Embryonic facial prominence (tissue), 1 donor: ENCODE results near the gene BCL2.

Source experiments
- DNase-seq: peaks from one replicate; pipeline ENCODE4 v3.0.0-alpha.2; 2016; ENCODE audit errors: extremely low spot score

Gene BCL2

DNA sequence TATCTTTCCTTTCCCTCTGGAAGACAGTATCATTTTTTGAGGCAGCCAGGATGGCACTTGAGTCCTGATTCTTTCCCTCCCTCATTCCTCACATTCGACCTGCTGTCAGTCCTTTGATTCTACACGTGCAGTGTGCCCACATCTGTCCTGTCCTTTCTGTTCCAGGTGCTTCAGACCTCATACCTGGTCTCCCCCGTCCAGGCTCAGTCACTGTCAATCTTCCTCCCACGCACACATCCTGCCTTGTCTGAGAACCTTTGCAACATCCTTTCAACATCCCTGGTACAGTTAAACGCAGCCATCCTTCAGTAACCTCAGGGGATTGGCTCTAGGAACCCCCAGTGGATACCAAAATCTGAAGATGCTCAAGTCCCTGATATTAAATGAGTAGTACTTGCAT is 10.1 kb downstream of the BCL2 start:
- DNase-seq = no peak

- no peak for DNase-seq
These were observed 11.9 kb downstream of the BCL2 start for GRCh38 chr18:63307551-63308200.

GRCh38 chr18:63306819-63307550 is 12.6 kb downstream of the BCL2 start:
- DNase-seq = no peak

GRCh38 chr18:63306249-63306648 is 13.3 kb downstream of the BCL2 start:
- no peak for DNase-seq

DNA sequence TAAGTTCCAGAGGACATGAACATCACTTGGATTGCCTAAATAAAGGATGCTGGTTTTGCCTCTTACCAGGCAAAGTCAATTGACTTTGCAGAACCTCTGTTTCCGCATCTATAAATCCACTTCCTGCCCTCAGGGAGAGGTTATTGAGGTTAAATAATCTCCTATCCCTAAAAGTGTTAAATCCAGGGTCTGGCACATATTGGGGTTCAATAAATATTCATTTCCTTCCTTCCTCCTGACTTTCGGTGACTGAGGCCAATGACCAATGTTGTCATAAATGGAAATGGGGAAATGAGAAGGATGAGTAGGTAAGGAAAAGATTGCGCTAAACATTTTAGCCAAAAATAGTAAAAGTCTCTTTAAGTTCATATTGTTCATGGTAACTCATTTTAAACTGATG is 16.0 kb downstream of the BCL2 start:
- DNase-seq = no peak

GRCh38 chr18:63302636-63303405 is 16.7 kb downstream of the BCL2 start:
- DNase-seq = no peak

- DNase-seq = no peak
These were observed 17.3 kb downstream of the BCL2 start for GRCh38 chr18:63302220-63302619.

GRCh38 chr18:63301434-63301833 is 18.1 kb downstream of the BCL2 start:
- no peak for DNase-seq

DNA sequence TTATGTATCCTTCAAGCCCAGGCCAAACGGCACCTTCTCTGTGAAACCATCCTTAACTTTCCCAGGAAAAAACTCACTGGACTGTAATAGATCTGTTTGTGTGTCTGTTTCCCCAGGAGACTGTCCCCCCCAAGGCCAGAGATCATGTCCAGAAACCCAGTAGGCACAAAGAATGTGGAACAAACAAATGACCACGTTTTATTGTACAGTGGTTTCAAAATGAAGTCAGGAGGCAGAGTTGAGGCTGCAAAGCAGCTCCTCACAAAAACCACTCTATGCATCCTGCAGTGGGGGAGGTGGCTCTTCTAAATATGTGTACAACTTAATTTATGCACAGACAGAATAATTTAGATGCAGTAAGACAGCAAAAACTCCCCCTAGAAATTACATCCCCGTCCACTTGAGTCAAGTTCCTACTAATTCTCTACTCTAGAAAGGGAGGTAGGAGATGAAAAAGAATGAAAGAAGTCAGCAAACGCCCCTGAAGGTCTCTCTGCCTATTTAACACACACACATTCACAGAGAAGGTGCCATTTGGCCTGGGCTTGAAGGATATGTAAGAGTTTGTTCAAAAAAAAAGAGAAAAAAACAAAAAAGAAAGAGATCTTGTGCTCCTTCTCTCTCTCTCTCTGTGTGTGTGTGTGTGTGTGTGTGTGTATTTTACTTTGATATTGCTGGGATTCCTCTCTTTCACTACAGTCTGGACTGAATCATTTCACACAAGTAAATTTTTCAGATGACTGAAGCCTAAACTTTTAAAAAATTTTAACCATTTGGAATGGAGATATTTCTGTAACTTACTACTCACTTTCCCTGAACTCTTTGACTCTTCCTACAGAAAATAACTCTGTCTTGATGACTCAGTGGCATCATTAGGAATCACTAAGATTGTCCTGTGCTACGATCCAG is 19.5 kb downstream of the BCL2 start:
- DNase-seq = no peak

- DNase-seq = no peak
These were observed 20.9 kb downstream of the BCL2 start for GRCh38 chr18:63298400-63299365.

DNA sequence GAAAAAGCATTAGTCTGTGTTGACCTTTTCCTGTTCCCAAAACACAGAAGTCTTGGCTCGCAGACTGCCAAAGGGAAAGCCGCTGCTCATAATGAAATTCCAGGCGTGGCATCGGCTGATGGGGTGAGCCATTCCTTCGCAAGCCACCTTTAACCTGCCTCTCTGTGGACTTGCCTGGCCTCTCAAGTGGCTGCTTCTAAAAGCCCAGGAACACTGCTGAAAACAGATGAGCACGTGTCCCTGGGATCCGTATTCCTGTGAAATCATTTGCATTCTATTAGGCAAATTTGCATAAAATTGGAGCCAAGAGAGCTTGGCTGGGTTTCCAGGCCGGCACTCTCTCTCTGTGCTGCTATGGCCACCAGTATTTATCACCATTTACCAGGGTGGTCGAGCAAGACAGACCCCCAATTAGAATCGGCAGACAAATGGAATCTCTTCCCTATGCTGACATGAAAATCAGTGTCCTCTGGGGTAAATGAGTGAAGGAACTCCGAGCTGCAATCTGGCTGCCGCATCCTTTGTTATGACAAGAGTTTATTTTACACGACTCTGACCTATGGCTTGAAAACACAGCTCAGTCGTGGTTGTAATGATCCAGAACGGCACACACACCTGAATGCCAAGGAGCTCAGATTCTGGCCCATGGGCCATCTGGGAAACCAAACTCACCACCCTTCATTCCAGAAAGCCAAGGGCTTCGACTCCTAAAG is 21.7 kb downstream of the BCL2 start:
- no peak for DNase-seq

- no peak for DNase-seq
These were observed 25.6 kb downstream of the BCL2 start for GRCh38 chr18:63293935-63294334.

DNA sequence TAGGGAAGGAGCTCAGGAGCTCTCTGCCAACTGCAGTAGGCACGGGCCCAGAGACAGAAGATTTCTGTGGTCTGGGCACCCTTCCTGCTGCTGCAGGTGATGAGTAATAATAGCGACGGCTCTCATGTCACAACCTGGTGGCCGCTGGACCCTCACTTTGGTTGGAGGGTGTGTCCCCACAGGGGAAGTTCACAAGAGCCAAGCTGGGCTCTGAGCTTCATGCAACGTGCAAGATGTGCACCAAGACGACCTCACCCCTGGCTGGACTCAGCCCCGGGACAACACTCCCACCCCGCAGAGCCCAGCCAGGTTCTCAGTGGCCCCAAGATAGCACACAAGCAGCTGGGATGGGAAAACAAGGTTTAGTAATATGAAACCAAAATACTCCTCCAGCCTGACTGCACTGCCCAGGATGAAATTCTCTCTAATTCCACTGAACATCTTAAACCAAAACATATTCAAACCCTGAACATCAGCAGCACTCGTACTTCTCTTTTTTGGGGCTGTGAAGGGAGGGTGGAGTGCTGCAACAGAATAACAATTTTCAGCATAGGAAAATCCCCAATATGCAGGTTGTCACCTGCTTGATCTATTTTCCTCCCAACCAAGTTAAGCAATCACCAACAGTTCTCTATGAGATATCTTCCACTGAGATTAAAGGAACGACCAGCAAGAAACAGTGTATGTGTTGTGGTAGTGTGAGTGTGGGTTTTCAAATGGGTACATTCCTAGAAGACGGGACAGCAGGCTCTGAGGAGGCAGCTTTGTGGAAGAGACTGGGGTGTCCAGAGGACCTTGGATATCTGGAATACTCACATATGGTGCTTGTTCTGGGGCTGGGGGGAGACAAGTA is 26.5 kb downstream of the BCL2 start:
- DNase-seq = no peak

- no peak for DNase-seq
These were observed 28.3 kb downstream of the BCL2 start for GRCh38 chr18:63291278-63291677.

- no peak for DNase-seq
These were observed 28.8 kb downstream of the BCL2 start for GRCh38 chr18:63290821-63291200.

DNA sequence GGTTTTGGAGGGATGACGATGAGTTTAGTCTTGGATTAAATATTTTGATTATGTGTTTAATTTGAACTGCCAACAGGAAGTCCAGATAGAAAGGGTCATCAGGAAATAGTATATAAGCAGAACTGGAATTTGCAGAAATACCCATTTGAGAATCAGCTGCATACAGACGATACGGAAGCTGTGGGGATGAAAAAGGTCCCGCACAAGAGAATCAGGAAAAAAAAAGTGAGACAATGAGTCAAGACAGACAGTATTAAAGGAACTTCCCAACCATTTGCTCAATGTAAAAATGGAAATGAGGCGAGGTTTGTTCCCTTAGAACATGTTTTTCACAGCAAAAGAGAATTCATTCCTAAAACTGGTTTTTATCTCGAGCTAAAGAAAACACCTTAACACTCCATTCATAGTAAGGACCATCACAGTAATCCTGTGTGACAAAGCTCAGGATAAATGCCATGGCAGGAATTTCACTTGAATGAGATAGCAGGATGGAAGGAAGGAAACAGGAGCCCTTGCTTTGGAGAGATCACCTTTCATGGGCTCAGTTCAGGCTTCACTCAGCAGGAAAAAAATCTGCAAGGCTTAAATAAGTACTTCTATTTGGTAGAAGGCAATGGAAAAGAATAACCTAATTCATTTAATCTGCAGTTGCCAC is 29.3 kb downstream of the BCL2 start:
- no peak for DNase-seq

- DNase-seq = no peak
These were observed 31.3 kb downstream of the BCL2 start for GRCh38 chr18:63288311-63288710.

GRCh38 chr18:63287691-63288220 is 31.8 kb downstream of the BCL2 start:
- no peak for DNase-seq
